Endothelial cell (in vitro differentiated cells): ENCODE measurements around the gene ARID1B. TPM values are rescaled to one million over a fixed set of nuclear protein-coding genes. Genes with fewer than 3 reads are reported as not detected.

Source experiments
- DNase-seq: peaks from one replicate; pipeline ENCODE4 v3.0.0; 2021; ENCODE audit warnings: low spot score
- H3K27ac Mint-ChIP-seq: one replicate; pipeline ENCODE4 v1.8.0; 2021; ENCODE audit warnings: mixed read lengths, inconsistent platforms; ENCODE audit not compliant: unreplicated experiment
- H3K27me3 Mint-ChIP-seq: one replicate; pipeline ENCODE4 v1.8.0; 2021; ENCODE audit warnings: mild to moderate bottlenecking, moderate library complexity, mixed read lengths, inconsistent platforms; ENCODE audit not compliant: unreplicated experiment
- H3K36me3 Mint-ChIP-seq: one replicate; pipeline ENCODE4 v1.8.0; 2021; ENCODE audit warnings: mild to moderate bottlenecking, low read depth, mixed read lengths, inconsistent platforms; ENCODE audit not compliant: unreplicated experiment
- H3K4me1 Mint-ChIP-seq: one replicate; pipeline ENCODE4 v1.8.0; 2021; ENCODE audit warnings: mild to moderate bottlenecking, mixed read lengths, inconsistent platforms; ENCODE audit not compliant: unreplicated experiment
- H3K4me3 Mint-ChIP-seq: one replicate; pipeline ENCODE4 v1.8.0; 2021; ENCODE audit warnings: mild to moderate bottlenecking, mixed read lengths, inconsistent platforms; ENCODE audit not compliant: unreplicated experiment
- H3K9me3 Mint-ChIP-seq: one replicate; pipeline ENCODE4 v1.8.0; 2021; ENCODE audit warnings: mixed read lengths, inconsistent platforms; ENCODE audit not compliant: unreplicated experiment
- CTCF ChIP-seq: fragments of 200-600 bp; sonication (generic); IDR thresholded peaks from one replicate; pipeline ENCODE4 v1.5.0; 2021; ENCODE audit warnings: antibody characterized with exemption; ENCODE audit not compliant: unreplicated experiment
- total RNA-seq: library from RNA; stranded (reverse); fragmentation: NEBNext Ultra II Directional; extraction: Animal tissue kit (Norgen Biotek cat#: 25700); gene quantifications from one replicate; pipeline ENCODE4 v1.2.1, GENCODE V29; 2021; ENCODE audit not compliant: unreplicated experiment

ARID1B gene
- total RNA-seq, 1 donor from 2014 or later: 104 TPM

- Mint-ChIP-seq H3K27me3 (peaks cover 14% of the 10 kb centered on the region), H3K4me1 (peaks cover 22% of the 10 kb centered on the region), H3K36me3 (peaks cover 6% of the 10 kb centered on the region), H3K4me3 (no peak overlapping the region), H3K27ac (no peak overlapping the region), H3K9me3 (no peaks in the 10 kb centered on the region)
- no peak for DNase-seq
- no peak for TF ChIP-seq CTCF
Measured at GRCh38 chr6:156773935-156774852, 3.0 kb upstream of the ARID1B start.

GRCh38 chr6:156774863-156775405, 2.2 kb upstream of the ARID1B start:
- no peak for DNase-seq
- Mint-ChIP-seq H3K4me1 (peaks cover 22% of the 10 kb centered on the region), H3K27ac (no peak overlapping the region), H3K27me3 (peaks cover 17% of the 10 kb centered on the region), H3K4me3 (no peak overlapping the region), H3K36me3 (peaks cover 6% of the 10 kb centered on the region), H3K9me3 (no peaks in the 10 kb centered on the region)
- no peak for TF ChIP-seq CTCF

GRCh38 chr6:156775717-156776116, 1.5 kb upstream of the ARID1B start:
- Mint-ChIP-seq H3K27ac (peak overlapping the region; percentile 68), H3K4me1 (peaks cover 27% of the 10 kb centered on the region), H3K4me3 (no peak overlapping the region), H3K36me3 (peaks cover 12% of the 10 kb centered on the region), H3K27me3 (peaks cover 25% of the 10 kb centered on the region), H3K9me3 (no peaks in the 10 kb centered on the region)
- TF ChIP-seq CTCF: no peak
- DNase-seq: no peak

- Mint-ChIP-seq H3K27me3 (peaks cover 23% of the 10 kb centered on the region), H3K9me3 (no peaks in the 10 kb centered on the region), H3K27ac (peak overlapping the region; percentile 100), H3K36me3 (peaks cover 12% of the 10 kb centered on the region), H3K4me3 (peak overlapping the region; percentile 98), H3K4me1 (peaks cover 19% of the 10 kb centered on the region)
- TF ChIP-seq CTCF: no peak
- DNase-seq: no peak
Measured at GRCh38 chr6:156776470-156776839, 723 bp upstream of the ARID1B start.
